Ovary (tissue), 9 donors: ENCODE data around the gene MARCOL. TPM values are rescaled to one million over a fixed set of nuclear protein-coding genes. Genes with fewer than 3 reads are reported as not detected.
"Not testable (repeated sequence)": the region's sequence is repeated elsewhere in the genome, so short reads cannot be mapped to it uniquely, and the experiment has no call there.

Experiments used
- DNase-seq, 5 donors: peaks; one replicate each; pipeline ENCODE4 v3.0.0-alpha.2; 2019 to 2020
- H3K27ac ChIP-seq, 2 donors: fragments of 200-600 bp; one replicate each; pipeline versions ENCODE4 v1.5.1 to v1.8.0; 2019 to 2022
- H3K27me3 ChIP-seq: fragments of 200-600 bp; one replicate; pipeline ENCODE4 v1.8.0; 2022
- H3K36me3 ChIP-seq: fragments of 200-600 bp; sonication (generic); one replicate; pipeline ENCODE4 v1.5.1; 2019
- H3K4me1 ChIP-seq: one replicate; pipeline ENCODE4 v1.8.1; 2013; ENCODE audit warnings: mild to moderate bottlenecking, moderate library complexity; ENCODE audit not compliant: insufficient read depth
- H3K4me3 ChIP-seq: fragments of 200-600 bp; sonication (generic); one replicate; pipeline ENCODE4 v1.5.1; 2017
- H3K9me3 ChIP-seq, 2 donors: fragments of 200-600 bp in 1 of 2; sonication (generic) in 1 of 2; one replicate each; pipeline versions ENCODE4 v1.5.1 to v1.8.1; 2013 to 2019; ENCODE audit warnings: mild to moderate bottlenecking in 1 of 2, moderate library complexity in 1 of 2
- EP300 ChIP-seq: sonication (generic); formaldehyde crosslinking; IDR thresholded peaks from one replicate; pipeline ENCODE4 v1.6.1; 2017; ENCODE audit warnings: antibody characterized with exemption
- WGBS, 3 donors: extraction: QIAGEN DNeasy Blood & Tissue Kit in 1 of 3; methylation state at CpG; one replicate each; pipeline versions ENCODE4 v1.1.5 to v1.1.7; 2013 to 2017; 5-methylcytosine and 5-hydroxymethylcytosine counted together
- intact Hi-C, 4 donors: fragments of 100-400 bp; cut with DNase I; formaldehyde crosslinking; loops; one replicate each; pipeline versions ENCODE4 v1.11.0 to v1.15.1; 2022 to 2023
- polyA plus RNA-seq, 2 donors: library from polyadenylated mRNA; stranded (reverse); fragments of 200-250 nt in 1 of 2; fragments of 350-450 nt in 1 of 2; fragmentation: Illumina TruSeq in 1 of 2; extraction: RNeasy Lipid Tissue Mini Kit (QIAGEN cat#74804) in 1 of 2; gene quantifications; one replicate each; pipeline ENCODE4 v1.2.3, GENCODE V29; 2013 to 2014
- small RNA-seq: library from RNA; depleted of rRNA; stranded (forward); fragments of <200 nt; gene quantifications from one replicate; pipeline ENCODE3, GENCODE V24; 2016
- total RNA-seq, 7 donors: library from RNA; depleted of rRNA in 2 of 7; stranded (reverse); fragments of >200 nt in 2 of 7; fragmentation: NEBNext Ultra II Directional in 3 of 7; extraction: Animal tissue kit (Norgen Biotek cat#: 25700) in 3 of 7; gene quantifications; one replicate each; pipeline versions ENCODE4 v1.1.0 to v1.2.4, GENCODE V29; 2016 to 2023
- TF ChIP-seq, protein P1 (sequence below), 3 donors: fragments of 450-650 bp in 2 of 3; fragments of 200-600 bp in 1 of 3; IDR thresholded peaks; one replicate each; pipeline versions ENCODE4 v1.5.1 to v1.8.0; 2016 to 2022; ENCODE audit warnings: antibody characterized with exemption in 3 of 3, mild to moderate bottlenecking in 1 of 3
- donor health status: DM: no; HTN: no; CAD: no; lungs with moderate emphysema.
- donor health status: DM: no; HTN: no; CAD: no.
- donor health status: Bipolar disorder and iron deficiency.
- donor health status: DM: yes; HTN: yes; CAD: no.
- donor health status: DM: no; HTN: no; CAD: no.
- donor health status: DM: yes; HTN: yes; CAD: no.

MARCOL gene
- total and polyA plus RNA-seq, 9 donors: 0.20 to 0.72 TPM; not detected in 7

DNA sequence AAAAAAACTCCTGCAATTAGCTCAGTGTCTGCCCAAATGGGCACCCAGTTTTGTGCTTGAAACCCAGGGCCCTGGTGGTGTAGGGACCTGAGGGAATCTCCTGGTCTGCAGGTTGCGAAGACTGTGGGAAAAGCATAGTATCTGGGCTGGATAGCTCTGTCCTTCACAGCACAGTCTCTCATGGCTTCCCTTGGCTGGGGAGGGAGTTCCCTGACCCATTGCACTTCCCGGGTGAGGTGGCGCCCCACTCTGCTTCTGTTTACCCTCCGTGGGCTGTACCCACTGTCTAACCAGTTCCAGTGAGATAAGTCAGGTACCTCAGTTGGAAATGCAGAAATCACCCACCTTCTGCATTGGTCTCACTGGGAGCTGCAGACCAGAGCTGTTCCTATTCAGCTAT, 43.0 kb downstream of the MARCOL start:
- H3K4me1 ChIP-seq, H3K9me3 ChIP-seq, H3K4me3 ChIP-seq, H3K36me3 ChIP-seq, DNase-seq, intact Hi-C loops, H3K27me3 ChIP-seq, H3K27ac ChIP-seq: not testable (repeated sequence)
- WGBS, 3 donors: 90 to 92% (median 90%) methylated on average over 4 of the region's 4 CpGs

DNA sequence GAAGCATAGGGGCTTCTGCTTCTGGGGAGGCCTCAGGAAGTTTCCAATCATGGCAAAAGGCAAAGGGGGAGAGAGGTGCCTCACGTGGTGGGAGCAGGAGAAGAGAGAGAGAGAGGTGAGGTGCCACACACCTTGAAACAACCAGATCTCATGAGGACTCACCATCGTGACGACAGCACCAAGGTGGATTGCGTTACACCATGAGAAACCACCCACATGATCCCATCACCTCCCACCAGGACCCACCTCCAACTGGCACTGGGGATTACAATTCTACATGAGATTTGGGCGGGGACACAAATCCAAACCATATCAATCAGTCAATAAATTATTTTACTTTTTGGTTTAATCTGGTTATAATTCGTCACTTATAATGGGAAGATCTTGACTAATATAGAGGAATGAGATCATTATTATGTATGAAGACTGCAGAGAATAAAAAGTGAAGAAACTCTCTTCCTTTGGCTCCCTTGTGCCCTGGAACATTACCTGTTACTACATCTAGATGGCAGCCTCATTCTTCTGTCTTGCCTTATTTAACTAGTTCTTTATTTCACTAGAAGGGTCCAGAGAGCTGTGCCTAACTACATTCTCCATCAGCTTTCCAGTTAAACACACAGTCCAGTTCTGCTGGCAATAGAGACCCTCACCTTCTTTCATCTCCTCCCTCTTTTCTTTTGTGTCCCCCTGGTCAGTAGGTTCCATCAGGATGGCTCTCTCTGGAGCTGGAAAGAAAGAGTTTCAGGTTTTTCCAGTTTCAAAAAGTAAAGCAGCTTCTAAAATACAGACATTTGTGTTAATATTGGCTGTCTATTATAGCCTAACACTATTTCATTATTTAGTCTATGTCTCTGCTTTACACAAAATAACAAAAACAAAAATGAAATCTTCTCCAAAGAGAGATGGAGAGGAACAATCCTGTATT, 52.2 kb downstream of the MARCOL start:
- H3K27me3 ChIP-seq: no peaks in the 10 kb centered on the region
- intact Hi-C loops: no loop called here
- H3K4me1 ChIP-seq: no peaks in the 10 kb centered on the region

More for the DNA sequence above, 52.2 kb downstream of the MARCOL start:
- no peak overlapping the region for H3K27ac ChIP-seq
- H3K36me3 ChIP-seq: no peaks in the 10 kb centered on the region
- WGBS, 3 donors: 50 to 56% (median 54%) methylated on average over 6 of the region's 6 CpGs
- no peaks in the 10 kb centered on the region for H3K9me3 ChIP-seq
- TF ChIP-seq, protein P1, sequence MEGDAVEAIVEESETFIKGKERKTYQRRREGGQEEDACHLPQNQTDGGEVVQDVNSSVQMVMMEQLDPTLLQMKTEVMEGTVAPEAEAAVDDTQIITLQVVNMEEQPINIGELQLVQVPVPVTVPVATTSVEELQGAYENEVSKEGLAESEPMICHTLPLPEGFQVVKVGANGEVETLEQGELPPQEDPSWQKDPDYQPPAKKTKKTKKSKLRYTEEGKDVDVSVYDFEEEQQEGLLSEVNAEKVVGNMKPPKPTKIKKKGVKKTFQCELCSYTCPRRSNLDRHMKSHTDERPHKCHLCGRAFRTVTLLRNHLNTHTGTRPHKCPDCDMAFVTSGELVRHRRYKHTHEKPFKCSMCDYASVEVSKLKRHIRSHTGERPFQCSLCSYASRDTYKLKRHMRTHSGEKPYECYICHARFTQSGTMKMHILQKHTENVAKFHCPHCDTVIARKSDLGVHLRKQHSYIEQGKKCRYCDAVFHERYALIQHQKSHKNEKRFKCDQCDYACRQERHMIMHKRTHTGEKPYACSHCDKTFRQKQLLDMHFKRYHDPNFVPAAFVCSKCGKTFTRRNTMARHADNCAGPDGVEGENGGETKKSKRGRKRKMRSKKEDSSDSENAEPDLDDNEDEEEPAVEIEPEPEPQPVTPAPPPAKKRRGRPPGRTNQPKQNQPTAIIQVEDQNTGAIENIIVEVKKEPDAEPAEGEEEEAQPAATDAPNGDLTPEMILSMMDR (IDR thresholded peaks at IDR 0.05): no peak
- TF ChIP-seq EP300: no peak
- DNase-seq: no peak
- no peak overlapping the region for H3K4me3 ChIP-seq

Small RNAs within 50 kb of the gene (small RNA-seq; reads per million reads assigned to genes)
- gene HMGN1P16: not detected

Other genes with a start within 250 kb of the MARCOL start
- 1 to 10 TPM in 2 of 7 donors, under 1 TPM in 4, not detected in 1; 0.12 to 4.5 (median 0.55) TPM for gene SPINK5, start 174.5 kb upstream of the MARCOL start, total RNA-seq
- under 1 TPM; 0.17 to 0.90 TPM for gene SPINK5, start 174.5 kb upstream of the MARCOL start, polyA plus RNA-seq
- not detected for gene SPINK14, start 70.0 kb upstream of the MARCOL start, total RNA-seq
- not detected for gene SPINK14, start 70.0 kb upstream of the MARCOL start, polyA plus RNA-seq
- gene SPINK6, start 35.5 kb upstream of the MARCOL start, total RNA-seq: under 1 TPM in 1 of 7 donors, not detected in 6; 0.57 TPM
- not detected for gene SPINK6, start 35.5 kb upstream of the MARCOL start, polyA plus RNA-seq
- 1 to 10 TPM in 2 of 7 donors, under 1 TPM in 1, not detected in 4; 0.55 to 5.7 (median 2.2) TPM for gene SPINK13, start 30.3 kb downstream of the MARCOL start, total RNA-seq
- gene SPINK13, start 30.3 kb downstream of the MARCOL start, polyA plus RNA-seq: under 1 TPM in 1 of 2 donors, not detected in 1; 0.21 TPM
- not detected for gene SPINK7, start 73.9 kb downstream of the MARCOL start, total RNA-seq
- not detected for gene SPINK7, start 73.9 kb downstream of the MARCOL start, polyA plus RNA-seq
- gene SPINK9, start 97.0 kb downstream of the MARCOL start, total RNA-seq: not detected
- not detected for gene SPINK9, start 97.0 kb downstream of the MARCOL start, polyA plus RNA-seq
- 10 to 100 TPM; 31.2 to 47.0 (median 38.0) TPM for gene FBXO38, start 145.4 kb downstream of the MARCOL start, total RNA-seq
- gene FBXO38, start 145.4 kb downstream of the MARCOL start, polyA plus RNA-seq: 10 to 100 TPM; 16.7 to 34.2 TPM